GM12874 (cell line): ENCODE results near the gene EPHA6.

Experiments
- CTCF ChIP-seq: IDR thresholded peaks from 2 replicates; pipeline ENCODE4 v1.5.1; 2011; ENCODE audit warnings: low read depth, mild to moderate bottlenecking, control low read depth, low read length, moderate library complexity; ENCODE audit not compliant: insufficient read depth

Gene EPHA6

GRCh38 chr3:97105989-97106651 lies 291.7 kb downstream of the EPHA6 start:
- TF ChIP-seq CTCF, result no peak

- no peak for TF ChIP-seq CTCF
Measured at GRCh38 chr3:97106652-97106989, 292.2 kb downstream of the EPHA6 start.

- no peak for TF ChIP-seq CTCF
Measured at GRCh38 chr3:97108136-97108535, 293.7 kb downstream of the EPHA6 start.

GRCh38 chr3:97111244-97111643 lies 296.9 kb downstream of the EPHA6 start:
- no peak for TF ChIP-seq CTCF

- no peak for TF ChIP-seq CTCF
Measured at GRCh38 chr3:97121386-97121785, 307.0 kb downstream of the EPHA6 start.

GRCh38 chr3:97125902-97126499 lies 311.6 kb downstream of the EPHA6 start:
- TF ChIP-seq CTCF, result no peak

- TF ChIP-seq CTCF, result no peak
Measured at GRCh38 chr3:97131476-97131875, 317.1 kb downstream of the EPHA6 start.
